DND-41 (cell line): ENCODE results near the gene ATG16L2.
"Not testable (repeated sequence)": the region's sequence is repeated elsewhere in the genome, so short reads cannot be mapped to it uniquely, and the experiment has no call there.

Experiments used
- EZH2 ChIP-seq: IDR thresholded peaks from 3 replicates; pipeline ENCODE4 v1.6.1; 2012; ENCODE audit warnings: borderline replicate concordance, low read depth, mild to moderate bottlenecking, moderate library complexity, low read length, inconsistent platforms; ENCODE audit not compliant: severe bottlenecking
- TF ChIP-seq, protein P1 (sequence below): IDR thresholded peaks from 2 replicates; pipeline ENCODE4 v1.5.1; 2012; ENCODE audit warnings: borderline replicate concordance, low read length, moderate library complexity, mild to moderate bottlenecking; ENCODE audit not compliant: poor library complexity, severe bottlenecking; ENCODE audit errors: extremely low read depth

DNA sequence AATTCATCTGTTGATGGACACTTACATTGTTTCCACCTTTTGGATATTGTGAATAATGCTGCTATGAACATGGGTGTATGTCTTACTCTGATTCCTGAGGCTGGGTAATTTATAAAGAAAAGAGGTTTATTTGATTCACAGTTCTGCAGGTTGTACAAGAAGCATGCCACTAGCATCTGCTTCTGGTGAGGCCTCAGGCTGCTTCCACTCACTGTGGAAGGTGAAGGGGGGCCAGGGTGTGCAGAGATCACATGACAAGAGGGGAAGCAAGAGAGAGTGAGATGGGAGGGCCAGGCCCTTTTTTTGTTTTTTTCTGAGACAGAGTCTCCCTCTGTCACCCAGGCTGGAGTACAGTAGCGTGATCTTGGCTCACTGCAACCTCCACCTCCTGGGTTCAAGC, 7.8 kb upstream of the ATG16L2 start:
- TF ChIP-seq EZH2: not testable (repeated sequence)
- TF ChIP-seq, protein P1, sequence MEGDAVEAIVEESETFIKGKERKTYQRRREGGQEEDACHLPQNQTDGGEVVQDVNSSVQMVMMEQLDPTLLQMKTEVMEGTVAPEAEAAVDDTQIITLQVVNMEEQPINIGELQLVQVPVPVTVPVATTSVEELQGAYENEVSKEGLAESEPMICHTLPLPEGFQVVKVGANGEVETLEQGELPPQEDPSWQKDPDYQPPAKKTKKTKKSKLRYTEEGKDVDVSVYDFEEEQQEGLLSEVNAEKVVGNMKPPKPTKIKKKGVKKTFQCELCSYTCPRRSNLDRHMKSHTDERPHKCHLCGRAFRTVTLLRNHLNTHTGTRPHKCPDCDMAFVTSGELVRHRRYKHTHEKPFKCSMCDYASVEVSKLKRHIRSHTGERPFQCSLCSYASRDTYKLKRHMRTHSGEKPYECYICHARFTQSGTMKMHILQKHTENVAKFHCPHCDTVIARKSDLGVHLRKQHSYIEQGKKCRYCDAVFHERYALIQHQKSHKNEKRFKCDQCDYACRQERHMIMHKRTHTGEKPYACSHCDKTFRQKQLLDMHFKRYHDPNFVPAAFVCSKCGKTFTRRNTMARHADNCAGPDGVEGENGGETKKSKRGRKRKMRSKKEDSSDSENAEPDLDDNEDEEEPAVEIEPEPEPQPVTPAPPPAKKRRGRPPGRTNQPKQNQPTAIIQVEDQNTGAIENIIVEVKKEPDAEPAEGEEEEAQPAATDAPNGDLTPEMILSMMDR: not testable (repeated sequence)
